ENCODE measurements around the gene MYO1B. TPM values are rescaled to one million over a fixed set of nuclear protein-coding genes. Genes with fewer than 3 reads are reported as not detected.

Gene MYO1B
- polyA plus RNA-seq, 3 donors: 0.01 TPM; not detected in 2

DNA sequence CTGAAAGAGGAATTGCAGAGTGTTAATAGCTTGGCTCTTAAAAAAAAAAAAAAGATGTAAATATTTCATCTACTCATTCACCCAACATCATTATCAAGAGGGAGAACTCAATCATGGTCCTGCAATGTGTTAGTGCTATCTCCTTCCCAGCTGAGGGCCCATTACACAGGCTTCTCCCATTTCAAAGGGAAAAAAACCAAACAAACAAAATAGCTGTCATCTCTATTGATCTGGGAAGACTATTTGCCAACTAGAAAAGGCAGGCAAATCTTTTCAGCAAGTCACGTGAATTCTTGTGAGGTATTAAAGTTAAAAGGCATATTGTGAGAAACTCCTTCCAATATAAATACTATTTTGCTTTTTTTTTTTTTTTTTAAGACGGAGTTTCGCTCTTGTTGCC is 194.3 kb downstream of the MYO1B start:
- H3K9ac ChIP-seq (ENCODE audit: insufficient read depth, low read length, poor library complexity, severe bottlenecking): no peak overlapping the region
- no peaks in the 10 kb centered on the region for H3K27me3 ChIP-seq (ENCODE audit: control insufficient read depth in 2 of 2, insufficient read depth in 2 of 2, low read length in 2 of 2)
- no peaks in the 10 kb centered on the region for H3K36me3 ChIP-seq (replicated peaks in 1 of 2; ENCODE audit: control insufficient read depth in 1 of 2, insufficient read depth in 2 of 2, low read length in 2 of 2)
- H3K27ac ChIP-seq (ENCODE audit: low read depth in 1 of 2, low read length in 2 of 2): no peak overlapping the region
- H3K4me3 ChIP-seq (replicated peaks in 1 of 3; ENCODE audit: low read depth in 2 of 3, low read length in 3 of 3): no peak overlapping the region
- Mint-ChIP-seq H3K4me1 (peaks cover 41% of the 10 kb centered on the region), H3K36me3 (peaks cover 0 to 4% of the 10 kb centered on the region in 2 donors), H3K27me3 (ENCODE audit: low read depth in 3 of 3) (peaks cover 0 to 2% (median 1%) of the 10 kb centered on the region in 3 donors), H3K9me3 (peaks cover 0 to 2% (median 0%) of the 10 kb centered on the region in 7 donors), H3K27ac (no peak overlapping the region), H3K4me3 (no peak overlapping the region)
- H3K4me1 ChIP-seq (ENCODE audit: control insufficient read depth in 1 of 2, insufficient read depth in 2 of 2, low read length in 2 of 2): peaks cover 37 to 38% of the 10 kb centered on the region in 2 donors
- WGBS (ENCODE audit: insufficient coverage): no CpG with 5 or more reads among the region's 3 CpGs
- intact Hi-C loops (cut with micrococcal nuclease): no loop called here
- no peaks in the 10 kb centered on the region for H4K20me1 ChIP-seq (ENCODE audit: insufficient read depth, low read length)
- no peaks in the 10 kb centered on the region for H3K79me2 ChIP-seq (ENCODE audit: insufficient read depth, low read length)
- no peak overlapping the region for H2AFZ ChIP-seq (ENCODE audit: insufficient read depth, low read depth, low read length, poor library complexity, severe bottlenecking)
- H3K9me3 ChIP-seq (replicated peaks in 1 of 2; ENCODE audit: control insufficient read depth in 1 of 2, insufficient read depth in 1 of 2, low read length in 2 of 2): no peaks in the 10 kb centered on the region
- no peak for DNase-seq
- H3K4me2 ChIP-seq (replicated peaks; ENCODE audit: extremely low read depth, low read length, poor library complexity, severe bottlenecking): no peak overlapping the region
- TF ChIP-seq, protein P1, sequence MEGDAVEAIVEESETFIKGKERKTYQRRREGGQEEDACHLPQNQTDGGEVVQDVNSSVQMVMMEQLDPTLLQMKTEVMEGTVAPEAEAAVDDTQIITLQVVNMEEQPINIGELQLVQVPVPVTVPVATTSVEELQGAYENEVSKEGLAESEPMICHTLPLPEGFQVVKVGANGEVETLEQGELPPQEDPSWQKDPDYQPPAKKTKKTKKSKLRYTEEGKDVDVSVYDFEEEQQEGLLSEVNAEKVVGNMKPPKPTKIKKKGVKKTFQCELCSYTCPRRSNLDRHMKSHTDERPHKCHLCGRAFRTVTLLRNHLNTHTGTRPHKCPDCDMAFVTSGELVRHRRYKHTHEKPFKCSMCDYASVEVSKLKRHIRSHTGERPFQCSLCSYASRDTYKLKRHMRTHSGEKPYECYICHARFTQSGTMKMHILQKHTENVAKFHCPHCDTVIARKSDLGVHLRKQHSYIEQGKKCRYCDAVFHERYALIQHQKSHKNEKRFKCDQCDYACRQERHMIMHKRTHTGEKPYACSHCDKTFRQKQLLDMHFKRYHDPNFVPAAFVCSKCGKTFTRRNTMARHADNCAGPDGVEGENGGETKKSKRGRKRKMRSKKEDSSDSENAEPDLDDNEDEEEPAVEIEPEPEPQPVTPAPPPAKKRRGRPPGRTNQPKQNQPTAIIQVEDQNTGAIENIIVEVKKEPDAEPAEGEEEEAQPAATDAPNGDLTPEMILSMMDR (IDR thresholded peaks at IDR 0.05): no peak

DNA sequence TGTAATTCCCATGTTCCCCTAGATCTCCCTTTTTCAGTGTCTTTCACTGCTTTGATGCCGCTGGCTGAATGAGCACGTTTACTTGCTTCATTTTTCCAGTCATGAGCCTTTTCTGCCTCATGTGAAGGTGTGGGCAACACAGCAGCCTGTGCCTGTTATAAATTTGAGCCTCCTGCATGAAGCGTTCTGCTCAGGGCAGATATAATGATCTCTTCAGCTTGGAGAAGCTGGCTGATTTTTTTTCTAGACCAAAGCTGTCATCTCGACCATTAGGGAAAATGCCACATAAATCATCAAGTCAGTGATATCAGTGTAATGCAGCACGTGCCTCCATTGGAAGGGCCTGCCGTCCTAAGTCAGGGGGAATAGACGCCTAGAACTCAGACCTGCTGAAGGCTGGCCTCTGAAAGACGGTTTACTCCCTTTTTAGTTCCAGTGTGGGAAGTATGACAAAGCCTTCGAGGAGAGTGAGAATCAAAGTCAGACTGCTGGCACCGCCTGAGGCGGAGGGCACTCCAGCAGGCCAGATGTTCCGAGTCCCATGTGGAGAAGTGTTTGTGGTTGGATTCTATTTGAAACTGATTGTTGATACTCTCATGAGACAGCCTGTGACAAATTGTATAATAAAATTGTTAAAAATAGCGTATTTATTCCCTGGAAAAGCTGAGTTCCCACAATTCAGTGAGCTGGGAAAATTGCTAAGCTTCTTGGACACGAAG is 196.5 kb downstream of the MYO1B start:
- Mint-ChIP-seq H3K9me3 (no peaks in the 10 kb centered on the region), H3K4me3 (no peak overlapping the region), H3K4me1 (peaks cover 20% of the 10 kb centered on the region), H3K36me3 (no peaks in the 10 kb centered on the region), H3K27ac (no peak overlapping the region), H3K27me3 (ENCODE audit: low read depth in 3 of 3) (peaks cover 0 to 3% (median under 1%) of the 10 kb centered on the region in 3 donors)
- intact Hi-C loops (cut with micrococcal nuclease): no loop called here
- Histone ChIP-seq H3K4me2 (replicated peaks; ENCODE audit: extremely low read depth, low read length, poor library complexity, severe bottlenecking) (no peak overlapping the region), H3K4me1 (ENCODE audit: control insufficient read depth in 1 of 2, insufficient read depth in 2 of 2, low read length in 2 of 2) (peaks cover 18 to 20% of the 10 kb centered on the region in 2 donors), H3K79me2 (ENCODE audit: insufficient read depth, low read length) (no peaks in the 10 kb centered on the region), H4K20me1 (ENCODE audit: insufficient read depth, low read length) (no peaks in the 10 kb centered on the region), H3K9me3 (replicated peaks in 1 of 2; ENCODE audit: control insufficient read depth in 1 of 2, insufficient read depth in 1 of 2, low read length in 2 of 2) (no peaks in the 10 kb centered on the region), H3K9ac (ENCODE audit: insufficient read depth, low read length, poor library complexity, severe bottlenecking) (no peak overlapping the region), H3K36me3 (replicated peaks in 1 of 2; ENCODE audit: control insufficient read depth in 1 of 2, insufficient read depth in 2 of 2, low read length in 2 of 2) (no peaks in the 10 kb centered on the region), H3K4me3 (replicated peaks in 1 of 3; ENCODE audit: low read depth in 2 of 3, low read length in 3 of 3) (no peak overlapping the region), H2AFZ (ENCODE audit: insufficient read depth, low read depth, low read length, poor library complexity, severe bottlenecking) (no peak overlapping the region), H3K27ac (ENCODE audit: low read depth in 1 of 2, low read length in 2 of 2) (no peak overlapping the region), H3K27me3 (ENCODE audit: control insufficient read depth in 2 of 2, insufficient read depth in 2 of 2, low read length in 2 of 2) (no peaks in the 10 kb centered on the region)
- 91% methylated on average over 12 of the region's 14 CpGs for whole genome bisulfite sequencing (ENCODE audit: insufficient coverage)
- TF ChIP-seq, protein P1 (IDR thresholded peaks at IDR 0.05): no peak
- DNase-seq: no peak

Data from CD14-positive monocyte (primary cell).